HL-60/S4 (cell line): ENCODE data around the gene STARD6.
"Not testable (repeated sequence)": the region's sequence is repeated elsewhere in the genome, so short reads cannot be mapped to it uniquely, and the experiment has no call there.

Source experiments
- in situ Hi-C: fragments of 300-500 bp; cut with MboI; formaldehyde crosslinking; loops from 2 replicates; pipeline ENCODE4 v1.14.3; 2022; ENCODE audit warnings: low sequenced_read_pairs

STARD6 gene

GRCh38 chr18:54338230-54338629 is 19.4 kb downstream of the STARD6 start:
- in situ Hi-C loops = no loop called here

GRCh38 chr18:54335638-54336173 is 22.0 kb downstream of the STARD6 start:
- in situ Hi-C loops = no loop called here

GRCh38 chr18:54330768-54331548 is 26.7 kb downstream of the STARD6 start:
- in situ Hi-C loops = no loop called here

- in situ Hi-C loops = no loop called here
Observed at GRCh38 chr18:54329787-54330186, 27.9 kb downstream of the STARD6 start.

GRCh38 chr18:54327818-54328217 is 29.8 kb downstream of the STARD6 start:
- in situ Hi-C loops = no loop called here

- in situ Hi-C loops = no loop called here
Observed at GRCh38 chr18:54323970-54324369, 33.7 kb downstream of the STARD6 start.

GRCh38 chr18:54323561-54323960 is 34.1 kb downstream of the STARD6 start:
- in situ Hi-C loops = no loop called here

- in situ Hi-C loops = no loop called here
Observed at GRCh38 chr18:54316071-54316820, 41.4 kb downstream of the STARD6 start.

- in situ Hi-C loops = not testable (repeated sequence)
Observed at GRCh38 chr18:54309564-54309963, 48.1 kb downstream of the STARD6 start.

- in situ Hi-C loops = no loop called here
Observed at GRCh38 chr18:54303408-54303807, 54.2 kb downstream of the STARD6 start.

- in situ Hi-C loops = not testable (repeated sequence)
Observed at GRCh38 chr18:54298991-54299390, 58.7 kb downstream of the STARD6 start.

- in situ Hi-C loops = no loop called here
Observed at GRCh38 chr18:54296062-54296461, 61.6 kb downstream of the STARD6 start.

- in situ Hi-C loops = no loop called here
Observed at GRCh38 chr18:54294274-54294673, 63.4 kb downstream of the STARD6 start.

GRCh38 chr18:54284981-54285785 is 72.5 kb downstream of the STARD6 start:
- in situ Hi-C loops = no loop called here

- in situ Hi-C loops = no loop called here
Observed at GRCh38 chr18:54284535-54284934, 73.1 kb downstream of the STARD6 start.

- in situ Hi-C loops = no loop called here
Observed at GRCh38 chr18:54280220-54280569, 77.5 kb downstream of the STARD6 start.

- in situ Hi-C loops = no loop called here
Observed at GRCh38 chr18:54279477-54280219, 78.0 kb downstream of the STARD6 start.

GRCh38 chr18:54278615-54279014 is 79.0 kb downstream of the STARD6 start:
- in situ Hi-C loops = no loop called here

- in situ Hi-C loops = no loop called here
Observed at GRCh38 chr18:54277899-54278298, 79.8 kb downstream of the STARD6 start.
